Hematopoietic multipotent progenitor cell (in vitro differentiated cells): ENCODE measurements around the gene SVEP1. TPM values are rescaled to one million over a fixed set of nuclear protein-coding genes. Genes with fewer than 3 reads are reported as not detected.

Experiments used
- DNase-seq, 3 donors: peaks; one replicate each; pipeline ENCODE4 v3.0.0-alpha.2; 2011 to 2015; ENCODE audit warnings: low read depth in 2 of 3, low spot score in 2 of 3
- small RNA-seq: library from RNA; depleted of rRNA; stranded (forward); fragments of <200 nt; gene quantifications from one replicate; pipeline ENCODE3, GENCODE V24; 2012
- total RNA-seq: library from RNA; depleted of rRNA; stranded (reverse); fragments of >200 nt; gene quantifications from one replicate; pipeline ENCODE4 v1.2.3, GENCODE V29; 2012

The SVEP1 gene
- total RNA-seq, 1 donor: under 0.01 TPM

GRCh38 chr9:110329639-110330230, 249.8 kb downstream of the SVEP1 start:
- DNase-seq: peak in 1 of 3 donors; percentile 67

- no peak for DNase-seq
These were observed 250.8 kb downstream of the SVEP1 start for GRCh38 chr9:110328763-110329162.

GRCh38 chr9:110327716-110328115, 251.8 kb downstream of the SVEP1 start:
- DNase-seq: no peak

- DNase-seq: no peak
These were observed 255.7 kb downstream of the SVEP1 start for GRCh38 chr9:110323818-110324217.

- DNase-seq: peak in 2 of 3 donors; percentile 22 to 68
These were observed 258.7 kb downstream of the SVEP1 start for GRCh38 chr9:110320651-110321445.

- no peak for DNase-seq
These were observed 259.6 kb downstream of the SVEP1 start for GRCh38 chr9:110319781-110320492.

- no peak for DNase-seq
These were observed 261.6 kb downstream of the SVEP1 start for GRCh38 chr9:110317911-110318310.

GRCh38 chr9:110316261-110317075, 263.1 kb downstream of the SVEP1 start:
- peak in 1 of 3 donors; percentile 71 for DNase-seq

Small RNA genes within 50 kb of the gene (small RNA-seq; reads per million reads assigned to genes)
- not detected for gene RNU6-1039P

Other genes starting within 250 kb of the SVEP1 start
- gene TXNDC8, start 241.9 kb downstream of the SVEP1 start, total RNA-seq: not detected
- gene MUSK, start 89.0 kb upstream of the SVEP1 start, total RNA-seq: not detected